ENCODE results near the gene LRRC42.

DNA sequence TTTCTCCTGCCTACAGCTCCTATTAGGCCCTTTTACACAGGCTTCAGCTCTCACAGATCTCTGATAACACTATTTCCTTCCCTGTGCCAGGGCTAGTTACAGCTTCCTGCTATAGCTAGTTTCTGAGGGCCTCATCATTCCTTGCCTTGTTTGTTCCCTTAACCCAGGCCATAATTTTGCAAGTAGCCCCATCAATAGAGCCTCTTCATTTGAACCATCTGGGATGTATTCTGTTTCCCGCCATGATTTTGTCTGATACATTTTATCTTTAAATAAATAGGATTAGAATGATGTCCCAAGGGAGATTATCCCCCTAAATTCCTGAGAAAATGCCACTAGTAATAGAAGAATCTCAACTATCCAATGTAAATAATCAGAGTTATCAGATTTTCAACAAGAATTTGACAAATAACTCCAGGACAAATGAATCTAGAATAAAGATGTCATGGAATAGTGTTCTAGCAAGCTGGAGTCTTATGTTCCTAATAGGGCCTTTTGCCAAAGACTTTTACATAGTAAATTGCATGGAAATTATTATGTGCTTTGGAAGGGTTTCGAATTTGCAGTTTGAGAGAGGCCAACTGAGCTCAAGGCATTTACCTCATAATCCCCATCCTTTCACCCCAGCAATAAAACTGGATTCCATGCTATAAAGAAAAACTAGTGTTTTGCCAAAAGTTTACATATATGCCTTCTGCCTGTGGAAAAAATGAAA is 16.7 kb upstream of the LRRC42 start:
- TF ChIP-seq POLR2AphosphoS5 (IDR thresholded peaks at IDR 0.05; ENCODE audit: borderline replicate concordance, low read depth, low read length), result no peak
- no peak for TF ChIP-seq EZH2 (IDR thresholded peaks at IDR 0.05)
- no peak for TF ChIP-seq FOXP2 (optimal IDR thresholded peaks at IDR 0.05; ENCODE audit: control extremely low read depth, extremely low read length, insufficient read depth)

All from SK-N-MC (cell line).